Cardiac septum (tissue), 1 donor: ENCODE data around the gene VRK3. TPM values are rescaled to one million over a fixed set of nuclear protein-coding genes. Genes with fewer than 3 reads are reported as not detected.

Experiments
- total RNA-seq: library from RNA; stranded (reverse); fragmentation: NEBNext Ultra II Directional; extraction: Animal tissue kit (Norgen Biotek cat#: 25700); gene quantifications from one replicate; pipeline ENCODE4 v1.2.1, GENCODE V29; 2021
- donor health status: DM: no; HTN: no; CAD: no.

Gene VRK3
- total RNA-seq, 1 donor from 2014 or later, result 22.1 TPM

Other genes starting within 250 kb of the VRK3 start
- gene FUZ, start 212.1 kb downstream of the VRK3 start, total RNA-seq, result 13.7 TPM
- 33.0 TPM for gene MED25, start 207.1 kb downstream of the VRK3 start, total RNA-seq
- 95.8 TPM for gene PTOV1, start 174.2 kb downstream of the VRK3 start, total RNA-seq
- gene PNKP, start 157.8 kb downstream of the VRK3 start, total RNA-seq, result 49.5 TPM
- 35.8 TPM for gene AKT1S1, start 148.0 kb downstream of the VRK3 start, total RNA-seq
- 48.0 TPM for gene TBC1D17, start 147.7 kb downstream of the VRK3 start, total RNA-seq
- gene IL4I1, start 128.5 kb downstream of the VRK3 start, total RNA-seq, result 1.2 TPM
- gene ATF5, start 96.2 kb downstream of the VRK3 start, total RNA-seq, result 10.6 TPM
- gene NUP62, start 95.9 kb downstream of the VRK3 start, total RNA-seq, result 26.8 TPM
- 0.27 TPM for gene SIGLEC11, start 64.2 kb downstream of the VRK3 start, total RNA-seq
- gene ZNF473, start 633 bp upstream of the VRK3 start, total RNA-seq, result 3.5 TPM
- gene IZUMO2, start 137.9 kb upstream of the VRK3 start, total RNA-seq, result not detected
- gene MYH14, start 178.2 kb upstream of the VRK3 start, total RNA-seq, result 85.4 TPM